ENCODE data around the gene ZFAND2A. TPM values are rescaled to one million over a fixed set of nuclear protein-coding genes. Genes with fewer than 3 reads are reported as not detected.
"Not testable (repeated sequence)": the region's sequence is repeated elsewhere in the genome, so short reads cannot be mapped to it uniquely, and the experiment has no call there.

Gene ZFAND2A
- total RNA-seq, 1 donor from 2014 or later = 17.2 TPM

DNA sequence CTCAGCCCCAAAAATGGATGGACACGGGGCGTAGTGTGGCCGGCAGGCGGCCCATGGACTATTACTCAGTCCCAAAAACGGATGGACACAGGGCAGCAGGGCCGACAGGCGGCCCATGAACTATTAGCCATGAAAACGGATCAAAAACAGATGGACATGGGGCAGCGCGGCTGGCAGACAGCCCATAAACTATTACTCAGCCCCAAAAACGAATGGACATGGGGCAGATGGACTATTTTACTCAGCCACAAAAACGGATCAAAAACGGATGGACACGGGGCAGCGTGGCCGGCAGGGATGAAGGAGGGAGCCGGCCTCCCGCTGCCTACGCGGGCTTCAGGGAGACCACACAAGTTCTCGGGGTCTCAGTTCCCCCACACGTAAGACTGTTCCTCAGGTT is 39.2 kb downstream of the ZFAND2A start:
- TF ChIP-seq CTCF (conservative IDR thresholded peaks at IDR 0.05; ENCODE audit: low read depth, low read length) = no peak
- H3K4me3 ChIP-seq (ENCODE audit: low read depth, low read length) = no peak overlapping the region
- no peak for DNase-seq (ENCODE audit: low read depth)

- H3K4me3 ChIP-seq (ENCODE audit: low read depth, low read length) = no peak overlapping the region
- no peak for TF ChIP-seq CTCF (conservative IDR thresholded peaks at IDR 0.05; ENCODE audit: low read depth, low read length)
- no peak for DNase-seq (ENCODE audit: low read depth)
These were observed 40.8 kb downstream of the ZFAND2A start for GRCh38 chr7:1119201-1119600.

DNA sequence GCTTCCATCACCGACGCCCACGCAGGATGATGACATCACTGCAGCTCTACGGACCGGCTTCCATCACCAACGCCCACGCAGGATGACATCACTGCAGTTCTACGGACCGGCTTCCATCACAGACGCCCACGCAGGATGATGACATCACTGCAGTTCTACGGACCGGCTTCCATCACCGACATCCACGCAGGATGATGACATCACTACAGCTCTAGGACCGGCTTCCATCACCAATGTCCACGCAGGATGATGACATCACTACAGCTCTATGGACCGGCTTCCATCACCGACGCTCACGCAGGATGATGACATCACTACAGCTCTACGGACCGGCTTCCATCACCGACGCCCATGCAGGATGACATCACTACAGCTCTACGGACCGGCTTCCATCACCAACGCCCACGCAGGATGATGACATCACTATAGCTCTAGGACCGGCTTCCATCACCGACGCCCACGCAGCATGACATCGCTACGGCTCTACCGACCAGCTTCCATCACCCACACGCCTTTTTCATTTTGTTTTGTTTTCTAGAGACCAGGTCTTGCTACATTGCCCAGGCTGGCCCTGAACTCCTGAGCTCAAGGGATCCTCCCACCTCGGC is 42.6 kb downstream of the ZFAND2A start:
- no peak for TF ChIP-seq CTCF (conservative IDR thresholded peaks at IDR 0.05; ENCODE audit: low read depth, low read length)
- H3K4me3 ChIP-seq (ENCODE audit: low read depth, low read length) = no peak overlapping the region
- no peak for DNase-seq (ENCODE audit: low read depth)

- not testable (repeated sequence) for DNase-seq (ENCODE audit: low read depth); H3K4me3 ChIP-seq (ENCODE audit: low read depth, low read length)
These were observed 43.5 kb downstream of the ZFAND2A start for GRCh38 chr7:1116383-1117008.

- DNase-seq (ENCODE audit: low read depth); H3K4me3 ChIP-seq (ENCODE audit: low read depth, low read length): not testable (repeated sequence)
These were observed 44.6 kb downstream of the ZFAND2A start for GRCh38 chr7:1115171-1116045.

DNA sequence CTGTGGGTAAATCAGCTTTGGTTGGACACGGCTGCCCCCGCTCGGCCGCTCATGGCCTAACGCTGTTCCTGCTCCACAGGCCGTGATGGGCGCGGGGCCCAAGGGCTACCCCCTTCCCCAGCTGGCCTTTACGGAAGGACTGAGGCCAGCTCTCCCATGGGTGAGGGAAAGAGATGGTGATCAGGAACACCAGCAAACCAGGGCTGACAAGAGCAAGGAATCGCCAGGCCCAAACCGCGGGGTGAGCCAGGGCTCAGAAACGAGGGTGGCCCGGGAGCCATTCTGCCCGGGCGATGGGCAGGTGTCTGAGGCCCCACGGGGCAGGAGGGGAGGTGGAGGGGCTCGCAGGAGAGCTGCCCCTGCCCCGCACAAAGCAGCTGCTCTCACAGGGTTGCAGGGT is 45.5 kb downstream of the ZFAND2A start:
- no peak for TF ChIP-seq CTCF (conservative IDR thresholded peaks at IDR 0.05; ENCODE audit: low read depth, low read length)

GRCh38 chr7:1114088-1114487 is 45.9 kb downstream of the ZFAND2A start:
- H3K4me3 ChIP-seq (ENCODE audit: low read depth, low read length) = no peak overlapping the region
- TF ChIP-seq CTCF (conservative IDR thresholded peaks at IDR 0.05; ENCODE audit: low read depth, low read length) = no peak
- DNase-seq (ENCODE audit: low read depth) = no peak

More for the DNA sequence above, 45.5 kb downstream of the ZFAND2A start:
- no peak for DNase-seq (ENCODE audit: low read depth)
- no peak overlapping the region for H3K4me3 ChIP-seq (ENCODE audit: low read depth, low read length)

All from epithelial cell of proximal tubule (primary cell).